Activated CD4-positive, alpha-beta T cell treated with anti-CD3 and anti-CD28 coated beads for 4 hours (primary cell): ENCODE data around the gene DENND4A.

ENCODE experiments used
- DNase-seq, 2 donors: peaks; one replicate each; pipeline ENCODE4 v3.0.0-alpha.2; 2020

DENND4A gene

GRCh38 chr15:65792138-65792987 lies at the start of gene DENND4A:
TSS of gene DENND4A (minus strand) at chr15:65792293. CDS start at chr15:65756450, 35,843 bp downstream.
- peak; percentile 98 to 99 for DNase-seq

DNA sequence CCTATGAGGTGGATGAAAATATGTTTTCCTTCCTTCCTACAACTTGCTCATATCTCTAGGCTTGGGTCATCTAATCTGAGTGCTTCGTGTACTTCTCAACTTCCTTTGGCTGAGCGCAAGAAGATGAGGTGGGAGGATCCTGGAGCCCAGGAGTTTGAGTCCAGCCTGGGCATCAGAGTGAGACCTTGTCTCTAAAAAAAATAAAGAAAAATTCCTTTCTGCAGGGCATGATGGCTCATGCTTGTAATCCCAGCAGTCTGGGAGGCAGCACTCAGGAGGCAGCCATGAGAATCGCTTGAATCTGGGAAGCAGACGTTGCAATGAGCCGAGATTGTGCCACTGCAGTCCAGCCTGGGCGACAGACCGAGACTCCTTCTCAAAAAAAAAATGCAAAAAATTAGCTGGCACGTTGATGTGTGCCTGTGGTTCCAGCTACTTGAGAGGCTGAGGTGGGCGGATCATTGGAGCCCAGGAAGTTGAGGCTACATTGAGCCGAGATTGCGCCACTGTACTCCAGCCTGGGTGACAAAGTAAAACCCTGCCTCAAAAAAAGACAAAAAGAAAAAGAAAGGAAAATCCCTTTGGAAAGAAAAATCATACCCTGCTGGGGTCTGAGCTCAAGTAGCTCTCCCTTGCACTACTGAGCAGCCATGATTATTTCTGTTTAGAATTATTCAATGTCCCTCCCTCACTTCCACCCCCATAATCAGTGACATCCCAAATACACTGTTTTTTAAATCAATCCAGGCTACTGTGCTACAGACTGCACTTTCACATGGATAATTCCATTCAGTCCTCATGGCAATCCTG lies 49.2 kb upstream of the DENND4A start:
- DNase-seq = no peak

DNA sequence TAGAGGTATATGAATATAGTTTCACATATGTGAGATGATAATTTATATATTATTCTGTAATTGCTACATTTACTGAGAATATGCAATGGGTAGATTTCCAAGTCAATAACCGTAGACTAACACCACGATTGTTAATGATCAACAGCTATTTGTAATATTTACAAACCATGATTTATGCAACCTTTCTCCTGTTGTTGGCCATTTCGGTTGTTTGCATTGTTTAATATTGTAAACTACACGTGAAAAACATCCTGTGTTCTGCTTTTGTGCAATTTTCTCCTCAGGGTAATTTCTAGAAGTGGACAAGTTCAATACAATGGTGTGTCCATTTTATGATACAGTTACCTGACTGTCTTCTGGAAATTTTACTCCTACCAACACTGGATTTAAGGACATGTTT lies 47.9 kb upstream of the DENND4A start:
- DNase-seq = no peak

GRCh38 chr15:65839354-65839901 lies 47.3 kb upstream of the DENND4A start:
- no peak for DNase-seq

DNA sequence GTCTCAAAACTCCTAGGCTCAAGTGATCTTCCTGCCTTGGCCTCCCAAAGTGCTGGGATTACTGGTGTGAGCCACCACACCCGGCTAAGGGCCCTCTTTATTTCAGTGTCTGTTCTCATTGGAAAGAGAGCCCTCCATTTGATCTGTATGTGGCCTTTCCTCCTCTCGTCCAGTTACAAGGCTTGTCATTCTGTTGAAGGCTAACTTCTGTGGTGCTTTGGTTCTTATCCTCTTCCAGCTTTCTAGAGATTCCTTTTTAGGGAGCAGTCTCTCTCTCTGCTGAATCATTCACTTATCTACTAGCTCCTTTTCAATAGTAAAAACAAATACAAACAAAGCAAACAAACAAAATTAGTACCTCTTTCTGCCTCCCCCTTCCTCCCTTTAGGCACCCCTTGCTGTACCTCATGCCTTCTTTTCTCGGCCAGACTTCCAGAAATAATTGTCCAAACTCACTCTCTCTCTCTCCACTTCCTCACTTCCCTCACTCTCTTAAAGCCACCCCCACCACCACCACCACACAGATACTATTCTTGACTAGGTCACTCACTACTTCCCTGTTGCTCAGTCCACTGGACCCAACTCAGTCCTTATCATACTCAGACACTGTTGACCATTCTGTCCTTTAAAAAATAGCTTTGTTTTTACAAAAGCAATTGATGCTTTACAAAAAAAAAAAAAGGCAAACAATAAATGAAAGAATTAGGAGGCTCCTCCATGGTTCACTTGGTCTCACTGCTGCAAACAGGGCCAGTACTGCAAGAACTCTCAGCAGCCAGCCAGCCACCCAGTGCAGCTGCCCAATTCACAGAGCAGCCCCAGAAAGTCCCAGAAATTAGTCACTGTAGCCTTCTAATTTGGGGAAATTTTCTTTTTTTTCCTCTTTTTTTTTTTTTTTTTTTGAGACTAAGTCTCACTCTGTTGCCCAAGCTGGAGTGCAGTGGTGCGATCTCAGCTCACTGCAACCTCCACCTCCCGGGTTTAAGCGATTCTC lies 45.5 kb upstream of the DENND4A start:
- no peak for DNase-seq

GRCh38 chr15:65836665-65837064 lies 44.6 kb upstream of the DENND4A start:
- DNase-seq = no peak

DNA sequence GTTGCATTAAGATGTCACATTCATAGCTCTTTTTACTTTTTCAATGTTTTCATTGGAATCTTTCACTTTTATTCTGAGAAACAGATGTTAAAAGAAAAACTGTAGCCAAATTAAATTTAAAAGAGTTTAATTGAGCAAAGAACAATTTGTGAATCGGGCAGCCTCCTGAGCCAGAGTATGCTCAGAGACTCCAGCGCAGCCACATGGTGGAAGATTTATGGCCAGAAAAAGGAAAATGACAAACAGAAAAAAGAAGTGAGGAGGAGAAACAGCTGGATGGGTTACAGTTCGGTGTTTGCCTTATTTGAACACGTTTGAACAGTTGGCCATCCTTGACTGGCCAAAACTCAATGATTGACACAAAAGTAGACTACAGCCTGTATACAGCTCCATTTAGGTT lies 43.4 kb upstream of the DENND4A start:
- no peak for DNase-seq

DNA sequence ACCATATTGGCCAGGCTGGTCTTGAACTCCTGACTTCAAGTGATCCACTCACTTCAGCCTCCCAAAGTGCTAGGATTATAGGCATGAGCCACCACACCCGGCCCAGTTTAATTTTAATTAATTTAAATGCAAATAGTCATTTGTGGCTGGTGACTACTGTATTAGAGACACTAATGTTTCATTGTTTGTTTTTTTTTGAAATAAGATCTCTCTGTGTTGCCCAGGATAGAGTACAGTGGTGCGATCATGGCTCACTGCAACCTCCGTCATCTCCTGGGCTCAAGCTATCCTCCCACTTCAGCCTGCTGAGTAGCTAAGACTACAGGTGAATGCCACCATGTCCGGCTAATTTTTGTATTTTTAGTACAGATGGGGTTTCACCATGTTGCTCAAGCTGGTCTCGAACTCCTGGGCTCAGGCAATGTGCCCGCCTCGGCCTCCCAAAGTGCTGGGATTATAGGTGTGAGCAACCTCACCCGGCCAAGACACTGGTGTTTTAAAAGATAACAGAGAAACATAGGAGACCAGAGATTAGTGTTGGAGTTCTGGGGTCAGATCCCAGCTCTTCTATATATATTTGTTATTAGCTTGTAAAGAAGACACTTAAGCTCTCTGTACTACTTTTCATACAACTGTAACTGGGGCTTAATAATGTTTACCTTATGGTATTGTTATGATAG lies 42.6 kb upstream of the DENND4A start:
- DNase-seq = no peak

- DNase-seq = peak; percentile 28 to 30
Measured at GRCh38 chr15:65833501-65834205, 41.6 kb upstream of the DENND4A start.

GRCh38 chr15:65832549-65833364 lies 40.7 kb upstream of the DENND4A start:
- DNase-seq = peak; percentile 39 to 45

- DNase-seq = no peak
Measured at GRCh38 chr15:65829130-65829764, 37.2 kb upstream of the DENND4A start.

GRCh38 chr15:65828585-65828984 lies 36.5 kb upstream of the DENND4A start:
- DNase-seq = peak; percentile 32 to 35

GRCh38 chr15:65827065-65827464 lies 35.0 kb upstream of the DENND4A start:
- no peak for DNase-seq

DNA sequence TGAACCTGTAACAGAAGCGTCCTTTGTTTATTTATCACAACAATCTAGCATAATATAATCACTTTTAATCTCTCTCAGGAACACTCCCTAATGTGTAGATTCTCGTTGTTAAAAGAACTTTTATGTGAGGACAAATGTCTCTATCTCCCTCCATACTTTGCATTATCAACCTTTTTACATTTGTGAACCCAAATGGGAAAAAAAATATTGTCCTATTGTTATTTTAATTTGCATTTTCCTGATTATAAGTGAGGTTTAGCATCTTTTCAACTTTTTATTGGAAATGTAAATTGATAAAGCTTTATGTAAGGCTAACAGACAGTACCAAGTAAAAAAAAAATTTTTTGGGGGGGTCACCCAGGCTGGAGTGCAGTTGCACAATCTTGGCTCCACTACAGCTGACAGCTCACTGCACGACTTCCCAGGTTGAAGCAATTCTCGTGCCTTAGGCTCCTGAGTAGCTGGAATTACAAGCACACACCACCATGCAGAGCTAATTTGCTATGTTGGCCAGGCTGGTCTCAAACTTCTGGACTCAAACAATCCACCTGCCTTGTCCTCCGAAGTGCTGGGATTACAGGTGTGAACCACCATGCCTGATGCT lies 33.0 kb upstream of the DENND4A start:
- DNase-seq = no peak

GRCh38 chr15:65824031-65824743 lies 32.1 kb upstream of the DENND4A start:
- DNase-seq = no peak

DNA sequence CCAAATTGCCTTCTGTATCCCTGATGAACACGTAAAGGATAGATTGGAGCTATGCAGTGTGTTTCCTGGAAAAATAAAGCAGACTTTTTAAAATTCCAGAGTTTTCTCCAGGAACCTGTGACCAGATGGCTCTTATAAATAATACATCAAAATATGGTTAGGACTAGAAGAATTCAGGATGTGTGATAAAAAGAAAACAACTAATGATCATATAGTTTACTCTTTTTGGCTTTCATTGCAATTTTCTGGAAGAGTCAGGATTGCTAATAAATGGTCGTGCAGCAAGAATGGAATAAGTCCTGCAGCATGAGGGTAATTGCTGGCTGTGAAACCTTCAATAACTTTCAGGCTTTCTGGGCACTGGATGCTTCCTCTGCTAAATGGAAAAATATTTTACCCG lies 30.2 kb upstream of the DENND4A start:
- DNase-seq = no peak

- DNase-seq = no peak
Measured at GRCh38 chr15:65821070-65821469, 29.0 kb upstream of the DENND4A start.

- no peak for DNase-seq
Measured at GRCh38 chr15:65819563-65819960, 27.5 kb upstream of the DENND4A start.
